ENCODE measurements around the gene HOXD12. TPM values are rescaled to one million over a fixed set of nuclear protein-coding genes. Genes with fewer than 3 reads are reported as not detected.

The HOXD12 gene
- total RNA-seq, 4 donors from 2014 or later, result not detected

- no peak for ATAC-seq (ENCODE audit: low FRiP score)
- no peak for DNase-seq (ENCODE audit: low spot score)
- TF ChIP-seq CTCF (IDR thresholded peaks at IDR 0.05), result no peak
Measured at GRCh38 chr2:176085861-176086771, 13.5 kb upstream of the HOXD12 start.

- TF ChIP-seq CTCF (IDR thresholded peaks at IDR 0.05), result no peak
- DNase-seq (ENCODE audit: low spot score) (no peak), ATAC-seq (ENCODE audit: low FRiP score) (no peak)
Measured at GRCh38 chr2:176087330-176088047, 12.1 kb upstream of the HOXD12 start.

GRCh38 chr2:176088048-176088936 is 11.3 kb upstream of the HOXD12 start:
- no peak for TF ChIP-seq CTCF (IDR thresholded peaks at IDR 0.05)
- no peak for DNase-seq (ENCODE audit: low spot score)
- ATAC-seq (ENCODE audit: low FRiP score), result peak; percentile 55

- ATAC-seq (ENCODE audit: low FRiP score) (no peak), DNase-seq (ENCODE audit: low spot score) (no peak)
- no peak for TF ChIP-seq CTCF (IDR thresholded peaks at IDR 0.05)
Measured at GRCh38 chr2:176088937-176089842, 10.4 kb upstream of the HOXD12 start.

- no peak for TF ChIP-seq CTCF (IDR thresholded peaks at IDR 0.05)
- no peak for ATAC-seq (ENCODE audit: low FRiP score)
- no peak for DNase-seq (ENCODE audit: low spot score)
Measured at GRCh38 chr2:176089843-176090395, 9.7 kb upstream of the HOXD12 start.
